Measurements from ENCODE around the gene MCF2L2. TPM values are rescaled to one million over a fixed set of nuclear protein-coding genes. Genes with fewer than 3 reads are reported as not detected.

MCF2L2 gene
- total and polyA plus RNA-seq, 9 of the 15 experiments (the other 6 are each of a cell fraction or from before 2014, with no cell fraction given) = 0.56 to 4.2 (median 3.0) TPM

GRCh38 chr3:183338520-183338919, 89.9 kb downstream of the MCF2L2 start:
- DNase-seq (ENCODE audit: extremely low read depth in 1 of 4, low spot score in 3 of 4) = no peak
- in situ Hi-C loops (cut with MboI) (no loop called here), intact Hi-C loops (cut with micrococcal nuclease) (no loop called here)
- Histone ChIP-seq H4K20me1 (replicated peaks; ENCODE audit: control insufficient read depth, insufficient read depth, low read length) (no peaks in the 10 kb centered on the region), H3K9ac (ENCODE audit: insufficient read depth in 1 of 2, low read depth in 2 of 2, low read length in 2 of 2) (no peak overlapping the region), H3K4me2 (ENCODE audit: insufficient read depth, low read length) (no peak overlapping the region), H3K4me3 (no peak overlapping the region), H3K4me1 (replicated peaks in 1 of 2; ENCODE audit: control insufficient read depth in 2 of 2, insufficient read depth in 2 of 2, low read length in 2 of 2) (peaks cover 0 to 2% of the 10 kb centered on the region in 2 experiments; a peak in 1 of 5 replicates), H2AFZ (ENCODE audit: low read depth, low read length) (peak overlapping the region; percentile 28; the same call in 1 of the 2 replicates), H3K79me2 (ENCODE audit: control insufficient read depth, insufficient read depth, low read length) (no peaks in the 10 kb centered on the region), H3K9me3 (replicated peaks; ENCODE audit: control insufficient read depth, insufficient read depth, low read depth, low read length) (no peaks in the 10 kb centered on the region), H3K36me3 (ENCODE audit: control insufficient read depth, insufficient read depth, low read length) (no peaks in the 10 kb centered on the region), H3K27me3 (ENCODE audit: control insufficient read depth in 2 of 2, insufficient read depth in 2 of 2, low read length in 2 of 2) (no peaks in the 10 kb centered on the region), H3K9me1 (ENCODE audit: control insufficient read depth, insufficient read depth, low read length) (no peaks in the 10 kb centered on the region), H3K27ac (ENCODE audit: extremely low read depth, low read depth, low read length) (no peak overlapping the region)
- no peak for ATAC-seq
- no TSS peak for BruUV-seq (replicated peaks)
- 77% methylated on average over 7 of the region's 7 CpGs for WGBS (ENCODE audit: insufficient coverage, low coverage, missing lambda C conversion rate)
- TF ChIP-seq ZBTB49 (CRISPR knock-in tag; IDR thresholded peaks at IDR 0.05; ENCODE audit: borderline replicate concordance) (no peak), CUX1 (CRISPR knock-in tag; IDR thresholded peaks at IDR 0.05) (no peak), ETV5 (CRISPR knock-in tag; IDR thresholded peaks at IDR 0.05; ENCODE audit: low read depth) (no peak), ZFP36 (IDR thresholded peaks at IDR 0.05; ENCODE audit: low read depth, low read length, partially characterized antibody) (no peak), WHSC1 (IDR thresholded peaks at IDR 0.05; ENCODE audit: low read length) (no peak), MBD2 (IDR thresholded peaks at IDR 0.05; ENCODE audit: borderline replicate concordance, low read depth) (no peak), MTA1 (IDR thresholded peaks at IDR 0.05; ENCODE audit: borderline replicate concordance) (no peak)
- FAIRE-seq = no peak
- ChIA-PET POLR2A (no interaction called here), CTCF (ENCODE audit: low intra/inter-chr PET ratio) (no interaction called here)
